ENCODE data around the gene KDM4D.
"Not testable (repeated sequence)": the region's sequence is repeated elsewhere in the genome, so short reads cannot be mapped to it uniquely, and the experiment has no call there.

Gene KDM4D

DNA sequence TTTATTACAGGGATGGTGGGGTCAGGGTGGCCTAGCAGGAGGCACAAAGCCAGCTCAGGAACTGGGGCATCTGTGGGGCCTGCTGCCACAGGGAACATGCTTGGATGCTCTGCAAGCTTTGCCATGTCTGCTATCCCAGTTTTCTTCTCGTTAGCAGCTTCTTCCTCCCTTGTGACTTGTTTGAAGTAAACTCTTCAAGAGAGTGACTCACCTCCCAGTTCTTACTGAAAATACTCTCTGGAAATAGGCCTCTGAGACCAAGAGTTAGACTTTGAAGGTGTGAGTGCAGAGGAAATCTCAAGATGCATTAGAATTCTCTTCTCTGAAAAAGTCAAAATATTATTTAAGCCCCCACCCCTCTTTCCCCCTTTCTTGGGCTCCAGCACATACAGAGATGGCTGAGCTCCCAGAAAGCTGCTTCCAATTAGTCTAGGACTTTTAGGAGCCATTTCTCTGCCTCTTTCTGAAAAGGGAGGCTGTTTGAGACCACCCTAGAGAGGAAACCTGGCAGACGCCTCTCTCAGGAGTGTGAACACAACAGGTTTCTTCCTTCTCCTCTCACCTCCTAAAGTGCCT is 15.3 kb upstream of the KDM4D start:
- no peak for DNase-seq (ENCODE audit: low spot score)

GRCh38 chr11:94959179-94959578 is 14.3 kb upstream of the KDM4D start:
- DNase-seq (ENCODE audit: low spot score): no peak

DNA sequence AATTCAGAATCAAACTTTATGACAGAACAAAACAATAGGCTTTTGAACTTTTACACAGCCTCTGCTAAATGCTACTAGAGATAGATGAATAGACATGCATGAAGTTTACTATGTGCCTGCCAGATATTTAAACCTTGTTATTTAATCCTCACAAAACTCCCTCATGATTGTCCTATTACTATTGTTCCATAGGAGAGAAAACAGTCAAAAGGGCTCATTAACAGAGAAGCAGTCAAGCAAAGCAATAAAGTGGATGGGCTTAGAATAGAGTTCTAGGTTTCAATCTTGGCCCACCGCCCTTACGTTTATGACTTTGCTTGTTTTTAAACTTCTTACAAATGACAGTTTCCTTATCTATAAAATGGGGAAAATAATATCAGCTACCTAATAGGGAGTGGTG is 13.0 kb upstream of the KDM4D start:
- no peak for DNase-seq (ENCODE audit: low spot score)

- DNase-seq (ENCODE audit: low spot score): no peak
Measured at GRCh38 chr11:94961255-94961654, 12.3 kb upstream of the KDM4D start.

GRCh38 chr11:94964934-94965333 is 8.6 kb upstream of the KDM4D start:
- no peak for DNase-seq (ENCODE audit: low spot score)

DNA sequence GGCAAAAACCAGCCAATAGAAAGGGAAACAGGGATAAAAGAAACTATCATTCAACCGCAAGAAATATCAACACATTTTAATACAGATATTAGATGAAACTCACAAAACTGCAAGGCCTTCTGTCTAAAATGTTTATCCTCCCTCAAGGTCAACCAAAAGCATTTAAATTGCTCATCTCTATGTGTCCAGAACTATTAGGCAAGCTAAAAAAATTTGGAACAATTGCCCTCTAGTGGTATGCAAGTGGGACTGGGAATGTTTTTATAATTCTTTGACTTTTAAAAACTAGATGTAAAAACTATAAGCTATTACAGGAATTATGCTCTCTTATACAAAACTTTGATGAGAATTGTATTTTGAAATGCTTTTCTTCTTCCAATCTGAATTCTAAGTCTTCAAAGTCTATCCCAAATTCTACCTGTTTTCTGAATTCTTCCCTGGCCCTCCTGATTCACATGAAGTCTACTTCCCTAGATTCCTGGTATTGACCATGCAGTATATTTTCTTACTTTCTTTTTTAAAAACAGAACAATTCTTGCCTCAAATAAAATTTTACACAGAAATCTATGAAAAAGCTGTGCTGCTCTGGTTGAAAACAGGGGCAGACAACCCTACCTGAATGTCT is 5.1 kb upstream of the KDM4D start:
- no peak for DNase-seq (ENCODE audit: low spot score)

- DNase-seq (ENCODE audit: low spot score): no peak
Measured at GRCh38 chr11:94972700-94973098, 810 bp upstream of the KDM4D start.

- no peak for DNase-seq (ENCODE audit: low spot score)
Measured at GRCh38 chr11:94974178-94974577, 669 bp downstream of the KDM4D start.

DNA sequence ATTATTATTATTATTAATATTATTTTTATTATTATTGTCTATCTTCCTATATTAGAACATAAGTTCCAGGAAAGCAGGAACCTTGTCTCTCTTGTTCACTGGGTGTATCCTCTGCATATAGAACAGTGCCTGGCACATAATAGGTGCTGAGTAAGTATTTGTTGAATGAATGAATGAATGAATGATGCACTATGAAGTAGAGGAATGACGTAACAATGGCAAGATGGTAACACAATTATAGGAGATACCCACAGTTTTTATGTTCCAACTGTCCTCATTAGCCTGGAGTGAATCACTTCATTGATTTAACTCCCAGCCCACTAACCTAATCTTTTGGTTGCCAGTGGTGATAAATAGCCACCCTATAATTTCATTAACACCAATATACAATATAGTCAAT is 2.1 kb downstream of the KDM4D start:
- no peak for DNase-seq (ENCODE audit: low spot score)

DNA sequence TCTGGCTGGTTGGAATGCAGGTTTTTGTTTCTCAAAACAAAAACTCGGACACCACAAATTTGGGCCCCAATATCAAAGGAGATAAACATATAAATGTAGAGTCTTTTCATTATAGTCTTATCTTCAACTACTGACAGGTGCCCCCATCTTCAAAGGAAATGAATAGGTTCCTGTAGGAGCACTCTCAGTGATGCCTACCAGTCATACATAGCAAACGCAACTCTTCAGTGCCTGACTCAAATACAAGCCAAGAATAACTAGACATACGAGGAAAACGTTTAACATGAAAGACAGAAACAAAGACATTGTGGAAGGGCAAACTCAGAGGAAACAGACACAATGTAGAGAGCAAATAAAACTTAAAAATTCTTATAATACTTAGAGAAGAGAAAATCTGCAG is 13.9 kb downstream of the KDM4D start:
- no peak for DNase-seq (ENCODE audit: low spot score)

- DNase-seq (ENCODE audit: low spot score): no peak
Measured at GRCh38 chr11:94988748-94989147, 15.2 kb downstream of the KDM4D start.

GRCh38 chr11:94993400-94993943 is 20.0 kb downstream of the KDM4D start:
- DNase-seq (ENCODE audit: low spot score): no peak

GRCh38 chr11:94997437-94997836 is 23.9 kb downstream of the KDM4D start:
- no peak for DNase-seq (ENCODE audit: low spot score)

DNA sequence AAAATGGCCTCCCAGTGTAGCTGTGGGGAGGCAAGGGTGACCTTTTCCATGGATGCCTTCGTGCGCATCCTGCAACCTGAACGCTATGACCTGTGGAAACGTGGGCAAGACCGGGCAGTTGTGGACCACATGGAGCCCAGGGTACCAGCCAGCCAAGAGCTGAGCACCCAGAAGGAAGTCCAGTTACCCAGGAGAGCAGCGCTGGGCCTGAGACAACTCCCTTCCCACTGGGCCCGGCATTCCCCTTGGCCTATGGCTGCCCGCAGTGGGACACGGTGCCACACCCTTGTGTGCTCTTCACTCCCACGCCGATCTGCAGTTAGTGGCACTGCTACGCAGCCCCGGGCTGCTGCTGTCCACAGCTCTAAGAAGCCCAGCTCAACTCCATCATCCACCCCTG is 24.8 kb downstream of the KDM4D start:
- no peak for DNase-seq (ENCODE audit: low spot score)

GRCh38 chr11:95003716-95004115 is 30.2 kb downstream of the KDM4D start:
- DNase-seq (ENCODE audit: low spot score): no peak

- DNase-seq (ENCODE audit: low spot score): no peak
Measured at GRCh38 chr11:95005642-95006041, 32.1 kb downstream of the KDM4D start.

- DNase-seq (ENCODE audit: low spot score): no peak
Measured at GRCh38 chr11:95011376-95011775, 37.9 kb downstream of the KDM4D start.

- DNase-seq (ENCODE audit: low spot score): no peak
Measured at GRCh38 chr11:95014184-95014821, 40.8 kb downstream of the KDM4D start.

DNA sequence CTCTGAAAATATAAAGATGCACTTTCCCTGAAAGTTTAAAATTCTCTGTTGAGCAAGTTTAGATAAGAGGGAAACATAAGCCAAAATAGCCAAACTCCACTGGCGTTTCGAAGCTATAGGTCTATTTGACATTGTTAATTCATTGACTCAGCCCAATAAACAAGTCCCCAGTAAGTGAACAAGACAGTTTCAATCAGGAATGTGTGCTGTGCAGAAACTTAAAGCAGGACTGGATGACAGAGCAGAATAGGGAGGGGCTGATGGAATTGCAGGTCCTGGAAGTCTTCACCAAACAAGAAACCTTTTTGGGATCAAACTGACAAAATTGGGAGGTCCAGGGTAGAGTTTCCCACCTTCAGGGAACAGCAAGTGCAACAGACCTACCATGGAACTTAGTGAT is 42.6 kb downstream of the KDM4D start:
- no peak for DNase-seq (ENCODE audit: low spot score)

- DNase-seq (ENCODE audit: low spot score): not testable (repeated sequence)
Measured at GRCh38 chr11:95021468-95021867, 48.0 kb downstream of the KDM4D start.

- DNase-seq (ENCODE audit: low spot score): no peak
Measured at GRCh38 chr11:95024958-95025357, 51.4 kb downstream of the KDM4D start, which contains the start of gene KDM4E. TSS of gene KDM4E (plus strand) at chr11:95025258. CDS start at chr11:95025558, 300 bp downstream.

DNA sequence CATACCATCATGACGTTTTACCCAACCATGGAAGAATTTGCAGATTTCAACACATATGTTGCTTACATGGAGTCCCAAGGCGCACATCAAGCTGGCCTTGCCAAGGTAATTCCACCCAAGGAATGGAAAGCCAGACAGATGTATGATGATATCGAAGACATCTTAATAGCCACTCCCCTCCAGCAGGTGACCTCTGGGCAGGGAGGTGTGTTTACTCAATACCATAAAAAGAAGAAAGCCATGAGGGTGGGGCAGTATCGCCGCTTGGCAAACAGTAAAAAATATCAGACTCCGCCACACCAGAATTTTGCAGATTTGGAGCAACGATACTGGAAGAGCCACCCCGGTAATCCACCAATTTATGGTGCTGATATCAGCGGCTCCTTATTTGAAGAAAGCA is 52.1 kb downstream of the KDM4D start:
- DNase-seq (ENCODE audit: low spot score): not testable (repeated sequence)

GRCh38 chr11:95028357-95028756 is 54.8 kb downstream of the KDM4D start:
- DNase-seq (ENCODE audit: low spot score): no peak
